HG03045 (cell line): ENCODE data around the gene CD300C.
"Not testable (repeated sequence)": the region's sequence is repeated elsewhere in the genome, so short reads cannot be mapped to it uniquely, and the experiment has no call there.

Experiments used
- ATAC-seq: cut with Tn5 transposase; IDR thresholded peaks from one replicate; pipeline ENCODE4 v1.9.1; 2021; ENCODE audit warnings: mild to moderate bottlenecking, moderate library complexity; ENCODE audit not compliant: unreplicated experiment

The CD300C gene

DNA sequence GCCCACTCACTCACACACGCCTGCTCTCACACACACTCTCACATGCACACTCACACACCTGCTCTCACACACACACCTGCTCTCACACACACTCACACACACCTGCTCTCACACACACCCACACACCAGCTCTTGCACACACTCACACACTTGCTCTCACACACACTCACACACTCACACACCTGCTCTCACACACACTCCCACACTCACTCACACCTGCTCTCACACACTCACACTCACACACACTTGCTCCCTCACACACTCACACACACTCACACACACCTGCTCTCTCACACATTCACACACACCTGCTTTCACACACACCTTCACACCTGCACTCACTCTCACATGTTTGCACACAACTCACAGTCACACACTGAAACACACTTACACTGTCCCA, 17.4 kb upstream of the CD300C start:
- ATAC-seq: no peak

DNA sequence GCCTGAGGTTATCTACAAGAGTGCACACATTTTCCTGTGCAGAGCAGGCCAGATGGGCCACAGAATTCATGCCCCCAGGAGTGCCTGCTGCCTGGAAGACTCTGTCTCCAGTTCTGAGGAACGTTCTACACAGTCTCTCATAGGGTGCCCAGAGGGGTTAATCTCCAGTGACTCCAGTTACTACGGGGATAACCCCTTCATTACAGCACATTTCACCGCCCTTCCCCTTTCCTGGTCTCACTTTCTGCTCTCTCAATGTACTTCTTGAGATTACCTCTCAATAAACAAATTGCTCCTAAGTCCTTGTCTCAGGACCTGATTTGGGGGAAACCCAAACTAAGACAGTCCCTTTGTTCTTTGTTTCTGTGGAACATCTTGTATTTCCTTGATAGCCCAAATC, 15.7 kb upstream of the CD300C start:
- no peak for ATAC-seq

DNA sequence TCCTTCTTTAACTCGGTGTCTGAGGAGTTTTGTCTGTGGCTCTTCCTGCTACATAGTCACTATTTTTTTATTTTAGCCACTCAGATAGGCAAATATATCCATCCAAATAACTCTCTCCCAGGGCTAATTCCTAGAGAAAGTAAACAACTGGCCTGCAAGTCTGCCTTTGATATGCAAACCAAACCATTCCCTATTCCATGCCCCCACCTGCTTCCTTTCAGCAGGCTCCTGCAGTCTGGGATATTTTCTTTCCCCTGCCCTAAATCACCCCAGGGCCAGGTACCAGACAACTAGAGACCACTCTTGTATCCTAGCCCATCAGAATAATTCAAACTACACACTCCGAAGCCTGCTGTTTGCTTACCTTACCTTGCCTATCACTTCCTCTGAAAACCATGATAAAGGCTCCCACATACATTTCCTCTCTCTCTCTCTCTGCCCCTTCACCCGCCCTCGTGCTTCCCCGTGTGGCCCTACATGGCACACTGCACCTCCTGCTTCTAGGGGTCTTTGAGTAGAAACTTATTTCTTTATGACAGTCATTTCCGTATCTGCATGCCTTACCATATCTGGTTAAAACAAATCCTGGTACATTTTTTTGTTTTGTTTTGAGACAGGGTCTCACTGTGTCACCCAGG, 13.1 kb upstream of the CD300C start:
- no peak for ATAC-seq

- not testable (repeated sequence) for ATAC-seq
Measured at GRCh38 chr17:74558402-74558801, 12.5 kb upstream of the CD300C start.

GRCh38 chr17:74555427-74555940, 9.6 kb upstream of the CD300C start:
- no peak for ATAC-seq

DNA sequence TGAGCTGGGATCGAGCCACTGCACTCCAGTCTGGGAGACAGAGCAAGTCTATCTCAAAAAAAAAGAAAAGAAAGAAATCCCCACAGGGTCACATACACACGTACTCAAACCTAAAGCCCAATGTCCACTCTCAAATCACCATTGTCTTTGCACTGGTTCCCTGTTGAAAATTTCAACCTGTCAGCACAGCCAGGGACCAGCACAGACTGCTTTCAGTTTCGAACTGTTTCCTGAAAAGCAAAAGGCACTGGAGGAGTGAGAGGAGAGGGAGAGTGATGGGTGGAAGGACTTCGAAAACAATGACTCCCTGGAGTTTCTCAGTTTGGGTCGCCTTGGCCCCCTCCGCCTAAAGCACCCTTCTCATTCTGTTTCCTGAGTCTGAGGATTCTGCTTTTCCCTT, 9.0 kb upstream of the CD300C start:
- no peak for ATAC-seq

DNA sequence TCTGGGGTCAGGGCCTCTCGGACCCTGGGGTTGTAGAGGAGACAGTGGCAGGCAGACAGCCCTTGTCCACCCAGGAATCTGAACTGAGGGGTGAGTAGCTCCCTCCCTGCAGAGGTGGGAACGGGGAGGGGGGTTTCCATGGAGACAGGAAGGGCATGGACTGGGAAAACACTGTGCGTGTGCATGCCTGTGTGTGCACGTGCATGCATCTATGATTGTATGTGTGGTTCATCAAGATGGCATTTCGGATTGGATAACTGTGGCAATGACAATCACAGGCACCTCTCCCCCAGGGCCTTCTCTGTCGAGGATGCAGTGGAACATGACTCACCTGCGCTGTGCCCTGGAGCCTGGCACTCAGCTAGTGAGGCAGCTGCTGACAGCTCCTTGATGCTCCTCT, 6.1 kb upstream of the CD300C start:
- ATAC-seq: no peak

- no peak for ATAC-seq
Measured at GRCh38 chr17:74550602-74551001, 4.7 kb upstream of the CD300C start.

GRCh38 chr17:74549343-74549742, 3.4 kb upstream of the CD300C start:
- no peak for ATAC-seq

GRCh38 chr17:74547736-74548135, 1.8 kb upstream of the CD300C start:
- no peak for ATAC-seq

GRCh38 chr17:74547264-74547663, 1.3 kb upstream of the CD300C start:
- no peak for ATAC-seq

DNA sequence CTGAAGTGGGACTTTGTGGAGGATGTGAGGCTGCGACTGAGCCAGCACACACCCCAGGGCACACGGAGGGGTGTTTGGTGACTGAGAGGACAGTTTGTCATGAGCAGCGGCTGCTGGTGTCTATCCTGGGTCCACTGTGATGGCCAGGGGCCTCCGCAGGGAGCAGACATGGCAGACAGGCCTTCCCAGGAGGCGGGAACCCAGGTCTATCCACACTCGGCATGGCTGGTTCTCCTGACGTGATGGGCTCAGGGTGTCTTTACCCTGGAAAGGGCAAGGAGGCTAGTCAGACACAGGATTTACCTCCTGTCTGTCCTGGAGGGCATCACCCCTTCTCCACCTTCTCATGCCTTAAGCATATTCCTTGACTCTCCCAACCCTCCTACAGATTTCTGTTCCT, 671 bp upstream of the CD300C start:
- no peak for ATAC-seq

DNA sequence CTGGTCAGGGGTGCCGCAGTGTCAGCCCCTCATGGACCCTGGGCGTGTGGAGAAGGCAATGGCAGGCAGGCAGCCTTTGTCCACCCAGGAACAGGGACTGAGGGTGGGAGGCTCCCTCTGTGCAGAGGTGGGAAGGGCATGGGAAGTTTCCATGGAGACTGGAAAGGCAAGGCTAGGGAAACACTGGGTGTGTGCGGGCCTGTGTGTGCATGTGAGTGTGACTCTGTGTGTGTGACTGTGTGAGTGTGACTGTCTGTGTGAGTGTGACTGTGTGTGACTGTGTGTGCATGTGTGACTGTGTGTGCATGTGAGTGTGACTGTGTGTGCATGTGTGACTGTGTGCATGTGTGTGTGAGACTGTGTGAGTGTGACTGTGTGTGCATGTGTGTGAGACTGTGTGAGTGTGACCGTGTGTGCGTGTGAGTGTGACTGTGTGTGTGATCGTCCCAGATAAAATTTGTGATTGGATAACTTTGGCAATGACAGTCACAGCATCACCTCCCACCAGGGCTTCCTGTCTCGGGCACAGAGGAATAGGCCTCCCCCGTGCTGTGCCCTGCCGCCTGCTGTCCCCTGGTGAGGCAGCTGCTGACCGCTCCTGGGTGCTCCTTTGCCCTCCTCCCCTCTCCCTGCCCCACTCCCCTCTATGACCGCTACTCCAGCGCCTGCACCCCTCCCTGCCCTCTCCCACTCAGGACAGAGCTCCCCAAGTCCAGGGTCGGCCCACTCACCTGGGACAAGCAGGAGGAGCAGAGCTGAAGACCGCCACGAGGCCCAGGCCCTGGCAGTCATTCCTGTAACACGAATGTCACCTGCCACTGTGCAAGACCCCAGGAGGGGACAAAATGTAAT, 698 bp downstream of the CD300C start:
- no peak for ATAC-seq

GRCh38 chr17:74543891-74544760, 1.8 kb downstream of the CD300C start:
- ATAC-seq: no peak

DNA sequence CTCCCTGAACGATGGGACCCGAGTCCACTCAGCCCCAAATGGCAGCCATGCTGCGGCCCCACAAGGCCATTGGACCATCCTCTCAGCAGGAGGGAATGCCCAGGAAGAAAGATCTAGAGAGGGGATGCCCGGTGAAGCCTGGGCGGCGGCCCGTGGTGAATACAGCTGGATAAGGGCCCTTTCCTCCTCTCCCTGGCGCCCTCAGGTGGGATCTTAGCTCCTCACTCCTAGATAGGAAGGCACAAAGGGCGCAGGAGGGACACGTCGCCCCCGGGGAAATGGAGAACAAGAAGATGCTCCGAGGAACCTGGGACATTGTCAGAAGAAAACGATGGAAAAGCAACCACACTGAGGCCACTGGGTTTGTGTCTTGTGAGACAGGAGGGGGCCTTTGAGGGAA, 2.5 kb downstream of the CD300C start:
- no peak for ATAC-seq

- ATAC-seq: no peak
Measured at GRCh38 chr17:74542727-74543383, 3.1 kb downstream of the CD300C start.

DNA sequence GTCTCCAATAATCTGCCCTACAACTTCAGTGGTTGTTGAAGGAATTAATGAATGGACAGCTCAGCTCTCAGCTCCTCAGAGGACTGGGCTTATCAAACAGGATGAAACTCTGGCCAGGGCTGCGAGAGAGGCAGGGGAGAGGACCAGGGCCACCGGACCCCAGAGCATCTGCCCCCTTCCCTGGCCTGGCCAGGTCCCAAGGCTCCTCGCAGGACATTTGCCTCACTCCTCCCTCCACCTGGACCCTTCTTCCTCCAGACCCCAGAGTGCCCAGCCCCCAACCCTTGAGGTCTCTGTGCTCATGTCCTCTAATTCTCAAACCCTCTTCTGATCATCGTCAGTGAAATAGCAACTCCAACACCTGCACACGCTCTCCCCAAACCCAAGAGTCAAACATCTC, 3.7 kb downstream of the CD300C start:
- no peak for ATAC-seq

DNA sequence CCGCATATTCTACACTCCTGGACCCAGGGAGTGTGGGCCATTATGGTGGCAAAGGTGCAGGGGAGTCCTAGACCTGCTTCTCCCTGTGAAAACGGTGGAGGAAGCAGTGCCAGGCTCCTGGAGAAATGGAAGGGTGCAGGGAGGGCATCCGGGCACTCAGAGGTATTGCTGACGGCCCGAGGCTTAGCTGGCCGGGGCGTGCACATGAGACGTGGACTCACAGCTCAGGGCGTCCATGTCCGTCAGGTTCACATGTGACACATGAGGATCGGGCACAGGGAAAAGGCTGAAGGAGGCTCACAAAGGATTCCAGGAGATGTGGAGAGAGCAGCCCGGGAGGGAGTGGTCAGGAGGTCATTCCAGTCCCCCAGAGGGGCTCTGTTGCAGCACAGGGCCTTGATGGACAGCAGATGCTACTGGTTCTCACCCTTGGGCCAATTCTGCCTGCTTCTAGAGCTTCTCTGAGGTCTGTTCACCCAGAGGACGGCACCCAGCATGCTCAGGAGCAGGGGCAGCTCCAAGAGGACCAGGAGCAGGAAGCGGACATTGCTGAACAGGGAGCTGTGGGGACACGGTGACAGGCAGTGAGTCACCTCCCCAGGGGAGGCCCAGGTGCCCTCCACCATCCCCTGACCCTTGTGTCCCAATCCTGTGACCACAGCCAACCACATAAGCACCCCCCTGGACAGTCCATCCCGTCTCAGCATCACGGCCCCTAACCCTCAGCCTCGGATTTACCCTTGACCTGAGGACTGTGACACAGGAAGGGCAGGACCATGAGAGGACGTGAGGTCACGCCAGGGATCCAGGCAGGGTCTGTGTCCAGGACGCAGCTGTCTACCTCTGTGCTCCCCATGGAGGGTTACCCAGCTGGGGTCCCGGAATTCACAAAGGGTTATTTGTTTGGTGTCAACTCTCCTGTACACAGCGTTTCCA, 4.5 kb downstream of the CD300C start:
- ATAC-seq: no peak

DNA sequence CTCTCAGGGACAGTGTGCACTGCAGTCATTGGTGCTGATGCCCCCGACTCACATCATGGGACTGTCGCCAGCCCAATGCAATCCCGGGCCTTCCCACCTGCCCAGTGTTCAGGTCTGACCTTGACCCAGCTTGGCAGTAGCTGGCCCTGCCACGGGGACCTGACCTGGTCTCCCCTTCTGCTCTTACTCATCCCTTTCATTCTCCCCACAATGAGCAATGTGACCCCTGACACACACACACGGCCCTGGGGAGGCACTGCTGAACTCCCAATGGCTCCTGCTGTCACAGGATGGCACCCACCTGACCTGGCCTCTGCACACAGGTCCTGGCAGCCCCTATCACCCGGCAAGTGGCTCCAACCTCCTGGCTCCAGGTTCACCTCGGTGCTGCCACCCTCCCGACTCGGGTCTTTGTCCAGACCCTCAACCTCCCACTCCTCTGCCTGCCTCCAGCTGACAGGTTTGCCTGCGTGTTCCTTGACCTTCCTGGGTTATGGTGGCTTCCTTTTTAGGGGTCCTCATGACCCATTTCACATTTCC, 6.6 kb downstream of the CD300C start:
- no peak for ATAC-seq
